Endothelial cell (in vitro differentiated cells): ENCODE measurements around the gene NPLOC4. TPM values are rescaled to one million over a fixed set of nuclear protein-coding genes. Genes with fewer than 3 reads are reported as not detected.

Source experiments
- DNase-seq: peaks from one replicate; pipeline ENCODE4 v3.0.0; 2021; ENCODE audit warnings: low spot score
- H3K27ac Mint-ChIP-seq: one replicate; pipeline ENCODE4 v1.8.0; 2021; ENCODE audit warnings: mixed read lengths, inconsistent platforms; ENCODE audit not compliant: unreplicated experiment
- H3K27me3 Mint-ChIP-seq: one replicate; pipeline ENCODE4 v1.8.0; 2021; ENCODE audit warnings: mild to moderate bottlenecking, moderate library complexity, mixed read lengths, inconsistent platforms; ENCODE audit not compliant: unreplicated experiment
- H3K36me3 Mint-ChIP-seq: one replicate; pipeline ENCODE4 v1.8.0; 2021; ENCODE audit warnings: mild to moderate bottlenecking, low read depth, mixed read lengths, inconsistent platforms; ENCODE audit not compliant: unreplicated experiment
- H3K4me1 Mint-ChIP-seq: one replicate; pipeline ENCODE4 v1.8.0; 2021; ENCODE audit warnings: mild to moderate bottlenecking, mixed read lengths, inconsistent platforms; ENCODE audit not compliant: unreplicated experiment
- H3K4me3 Mint-ChIP-seq: one replicate; pipeline ENCODE4 v1.8.0; 2021; ENCODE audit warnings: mild to moderate bottlenecking, mixed read lengths, inconsistent platforms; ENCODE audit not compliant: unreplicated experiment
- H3K9me3 Mint-ChIP-seq: one replicate; pipeline ENCODE4 v1.8.0; 2021; ENCODE audit warnings: mixed read lengths, inconsistent platforms; ENCODE audit not compliant: unreplicated experiment
- total RNA-seq: library from RNA; stranded (reverse); fragmentation: NEBNext Ultra II Directional; extraction: Animal tissue kit (Norgen Biotek cat#: 25700); gene quantifications from one replicate; pipeline ENCODE4 v1.2.1, GENCODE V29; 2021; ENCODE audit not compliant: unreplicated experiment
- TF ChIP-seq, protein P1 (sequence below): fragments of 200-600 bp; sonication (generic); IDR thresholded peaks from one replicate; pipeline ENCODE4 v1.5.0; 2021; ENCODE audit warnings: antibody characterized with exemption; ENCODE audit not compliant: unreplicated experiment

NPLOC4 gene
- total RNA-seq, 1 donor from 2014 or later: 133 TPM

DNA sequence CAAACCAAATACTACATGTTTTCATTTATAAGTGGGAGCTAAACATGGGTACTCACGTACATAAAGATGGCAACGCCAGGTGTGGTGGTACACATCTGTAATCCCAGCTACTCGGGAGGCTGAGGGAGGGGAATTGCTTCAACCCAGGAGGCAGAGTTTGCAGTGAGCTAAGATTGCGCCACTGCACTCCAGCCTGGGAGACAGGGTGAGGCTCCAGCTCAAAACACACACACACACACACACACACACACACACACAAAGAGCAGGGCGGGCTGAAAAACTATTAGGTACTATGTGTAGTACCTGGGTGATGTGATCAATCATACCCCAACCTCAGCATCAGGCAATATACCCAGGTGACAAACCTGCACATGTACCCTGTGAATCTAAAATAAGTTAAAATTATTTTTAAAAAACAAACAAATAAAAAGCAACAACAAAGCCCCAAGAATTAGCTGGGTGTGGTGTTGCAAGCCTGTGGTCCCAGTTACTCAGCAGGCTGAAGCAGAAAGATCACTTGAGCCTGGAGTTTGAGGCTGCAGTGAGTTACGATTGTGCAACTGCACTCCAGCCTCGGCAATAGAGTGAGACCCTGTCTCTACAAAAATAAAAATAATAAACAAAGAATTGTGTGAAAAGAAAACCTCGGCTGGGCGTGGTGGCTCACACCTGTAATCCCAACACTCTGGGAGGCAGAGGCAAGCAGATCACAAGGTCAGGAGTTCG lies 72.9 kb downstream of the NPLOC4 start:
- Mint-ChIP-seq H3K27ac (no peak overlapping the region), H3K4me1 (peaks cover 8% of the 10 kb centered on the region), H3K36me3 (peaks cover 39% of the 10 kb centered on the region), H3K27me3 (peaks cover 2% of the 10 kb centered on the region), H3K4me3 (no peak overlapping the region), H3K9me3 (no peaks in the 10 kb centered on the region)
- TF ChIP-seq, protein P1, sequence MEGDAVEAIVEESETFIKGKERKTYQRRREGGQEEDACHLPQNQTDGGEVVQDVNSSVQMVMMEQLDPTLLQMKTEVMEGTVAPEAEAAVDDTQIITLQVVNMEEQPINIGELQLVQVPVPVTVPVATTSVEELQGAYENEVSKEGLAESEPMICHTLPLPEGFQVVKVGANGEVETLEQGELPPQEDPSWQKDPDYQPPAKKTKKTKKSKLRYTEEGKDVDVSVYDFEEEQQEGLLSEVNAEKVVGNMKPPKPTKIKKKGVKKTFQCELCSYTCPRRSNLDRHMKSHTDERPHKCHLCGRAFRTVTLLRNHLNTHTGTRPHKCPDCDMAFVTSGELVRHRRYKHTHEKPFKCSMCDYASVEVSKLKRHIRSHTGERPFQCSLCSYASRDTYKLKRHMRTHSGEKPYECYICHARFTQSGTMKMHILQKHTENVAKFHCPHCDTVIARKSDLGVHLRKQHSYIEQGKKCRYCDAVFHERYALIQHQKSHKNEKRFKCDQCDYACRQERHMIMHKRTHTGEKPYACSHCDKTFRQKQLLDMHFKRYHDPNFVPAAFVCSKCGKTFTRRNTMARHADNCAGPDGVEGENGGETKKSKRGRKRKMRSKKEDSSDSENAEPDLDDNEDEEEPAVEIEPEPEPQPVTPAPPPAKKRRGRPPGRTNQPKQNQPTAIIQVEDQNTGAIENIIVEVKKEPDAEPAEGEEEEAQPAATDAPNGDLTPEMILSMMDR: no peak
- DNase-seq: no peak

DNA sequence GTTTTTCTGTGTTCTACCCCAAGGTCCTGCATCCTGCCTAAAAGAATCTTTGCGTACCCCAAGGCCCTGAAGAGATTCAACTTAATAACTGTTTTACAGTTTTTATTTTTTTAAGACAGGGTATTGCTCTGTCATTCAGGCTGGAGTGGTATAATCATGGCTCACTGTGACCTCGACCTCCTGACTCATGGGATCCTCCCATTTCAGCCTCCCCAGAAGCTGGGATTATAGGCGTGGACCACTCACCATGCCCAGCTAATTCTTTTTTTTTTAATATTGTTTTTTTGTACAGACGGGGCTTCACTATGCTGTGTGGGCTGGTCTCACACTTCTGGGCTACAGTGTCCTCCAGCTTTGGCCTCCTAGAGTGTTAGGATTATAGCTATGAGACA lies 75.4 kb downstream of the NPLOC4 start:
- TF ChIP-seq, protein P1: no peak
- peaks cover 40% of the 10 kb centered on the region for H3K36me3 Mint-ChIP-seq
- H3K27me3 Mint-ChIP-seq: peaks cover 4% of the 10 kb centered on the region

DNA sequence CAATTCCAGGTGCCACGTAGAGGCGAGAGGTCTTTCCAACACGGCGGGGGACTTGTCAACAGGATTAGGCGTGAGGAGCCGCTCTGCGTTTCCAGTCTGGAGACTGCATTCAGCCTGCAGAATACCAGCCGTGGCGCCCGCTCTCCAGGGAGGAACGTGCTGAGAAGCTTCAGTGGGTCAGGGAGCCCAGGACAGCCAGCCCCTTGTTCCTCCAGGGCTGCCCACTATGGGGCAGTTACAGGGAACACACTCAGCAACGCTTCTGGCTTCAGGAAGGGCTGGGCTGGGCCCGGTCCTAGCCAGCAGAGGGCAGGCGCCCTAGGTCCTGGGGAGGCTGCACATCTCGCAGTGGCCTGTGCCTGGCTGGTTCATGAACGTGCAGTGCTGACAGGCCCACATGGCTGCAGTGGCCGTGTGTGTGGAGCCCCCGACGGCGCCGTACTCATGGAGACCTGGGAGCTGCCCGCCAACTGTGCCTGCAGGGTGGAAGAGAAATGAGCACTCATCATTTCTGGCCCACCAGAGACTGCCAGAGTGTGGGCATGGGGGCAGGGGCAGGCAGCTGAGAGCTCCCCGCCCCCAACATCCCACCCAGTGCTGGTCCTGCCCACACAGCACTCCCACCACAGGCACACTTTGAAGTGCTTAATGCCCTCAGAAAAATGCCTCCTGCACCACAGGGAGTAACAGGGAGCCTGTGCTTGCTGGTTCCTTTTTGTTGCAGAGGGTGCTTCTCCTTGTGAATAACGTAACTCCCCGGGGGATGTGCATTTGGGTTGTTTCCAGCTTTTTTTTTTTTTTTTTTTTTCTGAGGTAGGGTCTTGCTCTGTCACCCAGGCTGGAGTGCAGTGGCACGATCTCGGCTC lies 77.7 kb downstream of the NPLOC4 start:
- H3K27ac Mint-ChIP-seq: no peak overlapping the region
- H3K9me3 Mint-ChIP-seq: no peaks in the 10 kb centered on the region
- no peak overlapping the region for H3K4me3 Mint-ChIP-seq
- no peak for DNase-seq
- H3K4me1 Mint-ChIP-seq: peaks cover 3% of the 10 kb centered on the region
- TF ChIP-seq, protein P1: no peak
- peaks cover 28% of the 10 kb centered on the region for H3K36me3 Mint-ChIP-seq
- H3K27me3 Mint-ChIP-seq: peaks cover 3% of the 10 kb centered on the region

More for the DNA sequence above, 75.4 kb downstream of the NPLOC4 start:
- Mint-ChIP-seq H3K27ac (no peak overlapping the region), H3K4me1 (peaks cover 10% of the 10 kb centered on the region), H3K4me3 (no peak overlapping the region), H3K9me3 (no peaks in the 10 kb centered on the region)
- DNase-seq: no peak

DNA sequence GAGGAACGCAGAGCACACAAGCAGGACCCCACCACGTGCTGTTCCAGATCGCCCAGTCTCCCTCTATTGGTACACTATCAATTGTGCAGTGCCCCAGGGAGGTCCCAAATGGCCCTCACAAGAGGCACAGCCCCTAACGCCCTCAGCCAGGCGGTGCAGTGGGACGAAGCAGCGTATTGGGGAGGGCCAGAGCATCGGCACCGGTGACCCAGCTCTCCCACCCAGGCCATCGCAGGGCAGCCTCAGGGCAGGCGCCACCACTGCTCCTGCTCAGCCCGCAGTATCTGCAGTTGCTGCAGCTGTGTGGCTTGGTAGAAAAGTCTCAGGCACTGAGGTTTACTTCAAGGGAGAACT lies 78.8 kb downstream of the NPLOC4 start:
- Mint-ChIP-seq H3K27me3 (peaks cover 3% of the 10 kb centered on the region), H3K36me3 (peaks cover 28% of the 10 kb centered on the region), H3K9me3 (no peaks in the 10 kb centered on the region), H3K27ac (no peak overlapping the region), H3K4me3 (no peak overlapping the region), H3K4me1 (peaks cover 12% of the 10 kb centered on the region)
- TF ChIP-seq, protein P1: no peak
- no peak for DNase-seq
